Mesenchymal stem cell (in vitro differentiated cells and primary cell): ENCODE results near the gene TMEM222. TPM values are rescaled to one million over a fixed set of nuclear protein-coding genes. Genes with fewer than 3 reads are reported as not detected.
"Not testable (repeated sequence)": the region's sequence is repeated elsewhere in the genome, so short reads cannot be mapped to it uniquely, and the experiment has no call there.

Source experiments
- DNase-seq: peaks from one replicate; pipeline ENCODE4 v3.0.0-alpha.2; 2013
- H2AFZ ChIP-seq: one replicate; pipeline ENCODE4 v1.6.1; 2013; ENCODE audit warnings: low read depth, mild to moderate bottlenecking, control low read depth, inconsistent platforms, low read length, moderate library complexity
- H2AK5ac ChIP-seq: 2 replicates; pipeline ENCODE4 v1.6.1; 2013; ENCODE audit warnings: low read length, moderate library complexity, mild to moderate bottlenecking, inconsistent platforms; ENCODE audit not compliant: severe bottlenecking
- H2BK120ac ChIP-seq: one replicate; pipeline ENCODE4 v1.6.1; 2013; ENCODE audit warnings: low read depth, mild to moderate bottlenecking, inconsistent platforms, low read length, moderate library complexity
- H2BK12ac ChIP-seq, 2 experiments: one replicate each; pipeline ENCODE4 v1.6.1; 2013; ENCODE audit warnings: inconsistent platforms in 2 of 2, low read length in 2 of 2, mild to moderate bottlenecking in 2 of 2, moderate library complexity in 2 of 2, control low read depth in 1 of 2
- H2BK15ac ChIP-seq: one replicate; pipeline ENCODE4 v1.6.1; 2013; ENCODE audit warnings: mild to moderate bottlenecking, low read depth, inconsistent platforms; ENCODE audit not compliant: poor library complexity, severe bottlenecking
- H2BK5ac ChIP-seq: 2 replicates; pipeline ENCODE4 v1.6.1; 2013; ENCODE audit warnings: low read depth, mild to moderate bottlenecking, low read length, control low read depth, inconsistent platforms; ENCODE audit not compliant: poor library complexity, severe bottlenecking
- H3K14ac ChIP-seq, 2 experiments: one replicate each; pipeline ENCODE4 v1.6.1; 2013; ENCODE audit warnings: inconsistent platforms in 2 of 2, low read length in 2 of 2, control low read depth in 1 of 2, mild to moderate bottlenecking in 1 of 2, moderate library complexity in 1 of 2
- H3K18ac ChIP-seq, 2 experiments: one replicate each; pipeline ENCODE4 v1.6.1; 2013; ENCODE audit warnings: inconsistent platforms in 2 of 2, low read length in 2 of 2, control low read depth in 1 of 2, low read depth in 1 of 2, mild to moderate bottlenecking in 1 of 2
- H3K23ac ChIP-seq, 2 experiments: one replicate each; pipeline ENCODE4 v1.6.1; 2013; ENCODE audit warnings: inconsistent platforms in 2 of 2, low read length in 2 of 2, mild to moderate bottlenecking in 2 of 2, moderate library complexity in 2 of 2, control low read depth in 1 of 2
- H3K27ac ChIP-seq: 2 replicates; pipeline ENCODE4 v1.5.1; 2013; ENCODE audit warnings: mild to moderate bottlenecking, moderate library complexity, low read length, control low read depth, inconsistent platforms; ENCODE audit not compliant: poor library complexity, severe bottlenecking
- H3K27me3 ChIP-seq, 2 experiments: 2 replicates each; pipeline versions ENCODE4 v1.6.1 to v1.7.0; 2013; ENCODE audit warnings: low read length in 2 of 2, mild to moderate bottlenecking in 2 of 2, moderate library complexity in 2 of 2, control low read depth in 1 of 2, inconsistent platforms in 1 of 2; ENCODE audit not compliant: control insufficient read depth in 1 of 2, insufficient read depth in 1 of 2
- H3K36me3 ChIP-seq, 2 experiments: 2 replicates each; pipeline versions ENCODE4 v1.6.1 to v1.7.0; 2013; ENCODE audit warnings: low read length in 2 of 2, control low read depth in 1 of 2, inconsistent platforms in 1 of 2, low read depth in 1 of 2, mild to moderate bottlenecking in 1 of 2; ENCODE audit not compliant: insufficient read depth in 2 of 2, control insufficient read depth in 1 of 2
- H3K4ac ChIP-seq, 2 experiments: one replicate each; pipeline ENCODE4 v1.6.1; 2013; ENCODE audit warnings: inconsistent platforms in 2 of 2, low read length in 2 of 2, mild to moderate bottlenecking in 2 of 2, moderate library complexity in 2 of 2, control low read depth in 1 of 2, low read depth in 1 of 2
- H3K4me1 ChIP-seq: 2 replicates; pipeline ENCODE4 v1.6.1; 2013; ENCODE audit warnings: low read depth, low read length, control low read depth; ENCODE audit not compliant: control insufficient read depth, insufficient read depth
- H3K4me2 ChIP-seq: 2 replicates; pipeline ENCODE4 v1.6.1; 2013; ENCODE audit warnings: low read length, mild to moderate bottlenecking, inconsistent platforms; ENCODE audit not compliant: poor library complexity, severe bottlenecking
- H3K4me3 ChIP-seq, 2 experiments: 2 replicates each; pipeline versions ENCODE4 v1.5.1 to v1.7.0; 2013; ENCODE audit warnings: low read length in 2 of 2, mild to moderate bottlenecking in 2 of 2, control low read depth in 1 of 2, low read depth in 1 of 2; ENCODE audit not compliant: insufficient read depth in 1 of 2
- H3K79me1 ChIP-seq: replicated peaks from 2 replicates; pipeline ENCODE4 v1.6.1; 2013; ENCODE audit warnings: mild to moderate bottlenecking, control low read depth, low read length, inconsistent platforms; ENCODE audit not compliant: poor library complexity, severe bottlenecking
- H3K9ac ChIP-seq: 2 replicates; pipeline ENCODE4 v1.7.0; 2013; ENCODE audit warnings: mild to moderate bottlenecking, low read length, moderate library complexity
- H3K9me3 ChIP-seq: 2 replicates; pipeline ENCODE4 v1.7.0; 2013; ENCODE audit warnings: mild to moderate bottlenecking, low read length; ENCODE audit not compliant: control insufficient read depth
- H4K8ac ChIP-seq: one replicate; pipeline ENCODE4 v1.6.1; 2013; ENCODE audit warnings: inconsistent platforms, mild to moderate bottlenecking, low read length, moderate library complexity
- H4K91ac ChIP-seq: one replicate; pipeline ENCODE4 v1.6.1; 2013; ENCODE audit warnings: mild to moderate bottlenecking, low read length, inconsistent platforms
- WGBS: methylation state at CpG from one replicate; pipeline ENCODE4 v1.1.7; 2013; ENCODE audit warnings: mixed read lengths; 5-methylcytosine and 5-hydroxymethylcytosine counted together
- small RNA-seq: library from polyadenylated mRNA; stranded (forward); fragments of <200 nt; extraction: miRNeasy Mini kit (QIAGEN cat#:217004); gene quantifications from one replicate; pipeline ENCODE3, GENCODE V24; 2013; ENCODE audit warnings: low read depth

The TMEM222 gene

GRCh38 chr1:27383661-27384060, 61.7 kb downstream of the TMEM222 start:
- no peak overlapping the region for H4K91ac ChIP-seq
- peaks cover 22 to 27% of the 10 kb centered on the region in 2 experiments for H3K27me3 ChIP-seq
- 93% methylated on average over 13 of the region's 13 CpGs for WGBS
- no peak overlapping the region for H3K4me2 ChIP-seq
- no peak overlapping the region for H3K18ac ChIP-seq
- no peak overlapping the region for H3K4me3 ChIP-seq
- no peak overlapping the region for H2AFZ ChIP-seq
- H3K4me1 ChIP-seq, result peaks cover 4% of the 10 kb centered on the region
- H2BK5ac ChIP-seq, result no peak overlapping the region
- H3K4ac ChIP-seq, result no peak overlapping the region
- DNase-seq, result no peak
- H2BK120ac ChIP-seq, result no peak overlapping the region
- H3K36me3 ChIP-seq, result no peaks in the 10 kb centered on the region
- no peak overlapping the region for H3K9ac ChIP-seq
- H2BK12ac ChIP-seq, result no peak overlapping the region
- H3K79me1 ChIP-seq, result no peaks in the 10 kb centered on the region
- H4K8ac ChIP-seq, result no peak overlapping the region
- H2AK5ac ChIP-seq, result no peak overlapping the region
- H3K9me3 ChIP-seq, result no peaks in the 10 kb centered on the region
- no peak overlapping the region for H2BK15ac ChIP-seq
- no peak overlapping the region for H3K27ac ChIP-seq
- H3K14ac ChIP-seq, result no peak overlapping the region
- H3K23ac ChIP-seq, result no peak overlapping the region

- H3K79me1 ChIP-seq, H3K4ac ChIP-seq, H3K18ac ChIP-seq, H2AK5ac ChIP-seq, H3K14ac ChIP-seq, H3K36me3 ChIP-seq, DNase-seq, H2BK12ac ChIP-seq, H4K8ac ChIP-seq, H2BK120ac ChIP-seq, H3K4me2 ChIP-seq, H3K9me3 ChIP-seq, H2BK15ac ChIP-seq, H4K91ac ChIP-seq, H3K27ac ChIP-seq, H3K23ac ChIP-seq, H3K4me3 ChIP-seq, H2AFZ ChIP-seq, H2BK5ac ChIP-seq, H3K4me1 ChIP-seq, H3K9ac ChIP-seq: not testable (repeated sequence)
- H3K27me3 ChIP-seq, result peaks cover 19 to 27% of the 10 kb centered on the region in 2 experiments
- 90% methylated on average over 2 of the region's 3 CpGs for WGBS
These were observed 62.8 kb downstream of the TMEM222 start for GRCh38 chr1:27384797-27385196.

Small RNA genes within 50 kb of the gene (small RNA-seq; reads per million reads assigned to genes)
- not detected for gene RNU6-48P
